ENCODE data around the gene DPPA4. TPM values are rescaled to one million over a fixed set of nuclear protein-coding genes. Genes with fewer than 3 reads are reported as not detected.

The DPPA4 gene
- total RNA-seq, 2 donors from 2014 or later, result 1.9 TPM; not detected in 1

- no peak overlapping the region for H3K27ac ChIP-seq
- no peak overlapping the region for H3K9ac ChIP-seq (ENCODE audit: low read depth in 2 of 2, low read length in 2 of 2)
- no peak overlapping the region for H3K4me3 ChIP-seq
- TF ChIP-seq, protein P1, sequence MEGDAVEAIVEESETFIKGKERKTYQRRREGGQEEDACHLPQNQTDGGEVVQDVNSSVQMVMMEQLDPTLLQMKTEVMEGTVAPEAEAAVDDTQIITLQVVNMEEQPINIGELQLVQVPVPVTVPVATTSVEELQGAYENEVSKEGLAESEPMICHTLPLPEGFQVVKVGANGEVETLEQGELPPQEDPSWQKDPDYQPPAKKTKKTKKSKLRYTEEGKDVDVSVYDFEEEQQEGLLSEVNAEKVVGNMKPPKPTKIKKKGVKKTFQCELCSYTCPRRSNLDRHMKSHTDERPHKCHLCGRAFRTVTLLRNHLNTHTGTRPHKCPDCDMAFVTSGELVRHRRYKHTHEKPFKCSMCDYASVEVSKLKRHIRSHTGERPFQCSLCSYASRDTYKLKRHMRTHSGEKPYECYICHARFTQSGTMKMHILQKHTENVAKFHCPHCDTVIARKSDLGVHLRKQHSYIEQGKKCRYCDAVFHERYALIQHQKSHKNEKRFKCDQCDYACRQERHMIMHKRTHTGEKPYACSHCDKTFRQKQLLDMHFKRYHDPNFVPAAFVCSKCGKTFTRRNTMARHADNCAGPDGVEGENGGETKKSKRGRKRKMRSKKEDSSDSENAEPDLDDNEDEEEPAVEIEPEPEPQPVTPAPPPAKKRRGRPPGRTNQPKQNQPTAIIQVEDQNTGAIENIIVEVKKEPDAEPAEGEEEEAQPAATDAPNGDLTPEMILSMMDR (IDR thresholded peaks at IDR 0.05), result no peak
- H3K36me3 ChIP-seq, result no peaks in the 10 kb centered on the region
- intact Hi-C loops (cut with DNase I), result no loop called here
- no peaks in the 10 kb centered on the region for H3K4me1 ChIP-seq
- no peaks in the 10 kb centered on the region for H3K27me3 ChIP-seq
- no peak for DNase-seq
- no peaks in the 10 kb centered on the region for H3K9me3 ChIP-seq
These were observed 19.3 kb upstream of the DPPA4 start for GRCh38 chr3:109356442-109357155.

GRCh38 chr3:109355625-109356441 lies 18.5 kb upstream of the DPPA4 start:
- no peaks in the 10 kb centered on the region for H3K27me3 ChIP-seq
- no peak overlapping the region for H3K9ac ChIP-seq (ENCODE audit: low read depth in 2 of 2, low read length in 2 of 2)
- no peak overlapping the region for H3K4me3 ChIP-seq
- intact Hi-C loops (cut with DNase I), result no loop called here
- no peaks in the 10 kb centered on the region for H3K4me1 ChIP-seq
- no peak overlapping the region for H3K27ac ChIP-seq
- no peaks in the 10 kb centered on the region for H3K36me3 ChIP-seq
- DNase-seq, result no peak
- H3K9me3 ChIP-seq, result no peaks in the 10 kb centered on the region
- TF ChIP-seq, protein P1 (IDR thresholded peaks at IDR 0.05), result no peak

- Histone ChIP-seq H3K4me1 (no peaks in the 10 kb centered on the region), H3K36me3 (no peaks in the 10 kb centered on the region), H3K4me3 (no peak overlapping the region), H3K27me3 (no peaks in the 10 kb centered on the region), H3K9ac (ENCODE audit: low read depth in 2 of 2, low read length in 2 of 2) (no peak overlapping the region), H3K27ac (no peak overlapping the region), H3K9me3 (no peaks in the 10 kb centered on the region)
- DNase-seq, result no peak
- TF ChIP-seq, protein P1 (IDR thresholded peaks at IDR 0.05), result no peak
- intact Hi-C loops (cut with DNase I), result no loop called here
These were observed 15.7 kb upstream of the DPPA4 start for GRCh38 chr3:109353057-109353456.

DNA sequence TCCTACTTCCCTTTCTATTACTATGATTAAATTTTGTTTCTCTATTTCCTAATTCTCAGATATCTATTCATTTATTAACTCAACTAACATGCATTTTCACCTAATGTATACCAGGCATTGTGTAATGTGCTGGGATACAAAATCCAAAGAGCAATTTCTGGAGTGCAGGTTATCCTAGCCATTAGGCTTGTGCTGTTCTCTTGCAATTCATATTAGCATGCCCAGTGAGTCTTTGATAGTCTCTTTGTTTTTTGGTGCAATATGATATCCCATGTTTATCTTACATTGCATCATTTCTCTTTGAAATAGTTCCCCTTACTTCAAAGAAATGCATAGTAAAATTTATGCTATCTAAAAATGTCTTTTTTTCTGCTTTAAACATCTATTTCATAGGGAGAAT lies 13.9 kb upstream of the DPPA4 start:
- Histone ChIP-seq H3K9ac (ENCODE audit: low read depth in 2 of 2, low read length in 2 of 2) (no peak overlapping the region), H3K27ac (no peak overlapping the region), H3K9me3 (no peaks in the 10 kb centered on the region), H3K36me3 (no peaks in the 10 kb centered on the region), H3K27me3 (no peaks in the 10 kb centered on the region), H3K4me1 (no peaks in the 10 kb centered on the region), H3K4me3 (no peak overlapping the region)
- TF ChIP-seq, protein P1 (IDR thresholded peaks at IDR 0.05), result no peak
- intact Hi-C loops (cut with DNase I), result no loop called here
- DNase-seq, result no peak

DNA sequence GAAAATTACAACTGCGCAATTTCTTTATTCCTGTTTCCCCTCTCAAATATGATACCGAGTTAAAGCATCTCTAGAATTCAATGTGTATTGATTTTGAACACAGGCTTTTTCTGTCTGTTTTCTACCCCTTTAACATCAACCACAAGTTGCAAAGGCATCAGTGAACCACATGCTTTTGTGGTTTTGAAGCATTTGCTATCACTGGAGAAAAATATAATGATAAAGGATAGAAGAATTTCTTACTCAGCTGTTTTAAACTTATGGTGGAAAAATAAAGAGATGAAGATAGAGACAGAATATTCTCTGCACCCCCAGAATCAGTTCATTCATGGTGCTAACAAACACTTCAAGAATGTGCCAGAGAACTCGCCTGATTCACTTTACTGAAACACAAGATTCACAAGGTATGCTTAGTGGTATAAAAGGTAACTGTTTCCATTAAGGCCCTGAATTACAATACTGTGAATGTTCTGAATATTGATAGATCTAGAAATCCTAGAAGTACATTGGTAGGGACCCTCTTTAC lies 9.5 kb upstream of the DPPA4 start:
- intact Hi-C loops (cut with DNase I), result no loop called here
- H3K36me3 ChIP-seq, result no peaks in the 10 kb centered on the region

More for the DNA sequence above, 9.5 kb upstream of the DPPA4 start:
- H3K4me1 ChIP-seq, result no peaks in the 10 kb centered on the region
- no peak overlapping the region for H3K9ac ChIP-seq (ENCODE audit: low read depth in 2 of 2, low read length in 2 of 2)
- no peaks in the 10 kb centered on the region for H3K27me3 ChIP-seq
- TF ChIP-seq, protein P1 (IDR thresholded peaks at IDR 0.05), result no peak
- H3K27ac ChIP-seq, result no peak overlapping the region
- H3K9me3 ChIP-seq, result no peaks in the 10 kb centered on the region
- DNase-seq, result no peak
- no peak overlapping the region for H3K4me3 ChIP-seq

Measured in colonic mucosa (tissue), 4 donors.